Testis (tissue), 3 donors: ENCODE results near the gene FATE1. TPM values are rescaled to one million over a fixed set of nuclear protein-coding genes. Genes with fewer than 3 reads are reported as not detected.

Experiments
- DNase-seq: peaks from one replicate; pipeline ENCODE4 v3.0.0-alpha.2; 2019
- H3K27ac ChIP-seq, 2 donors: fragments of 200-600 bp; sonication (generic); one replicate each; pipeline ENCODE4 v1.5.1; 2019
- H3K27me3 ChIP-seq: fragments of 200-600 bp; sonication (generic); one replicate; pipeline ENCODE4 v1.5.1; 2019
- H3K36me3 ChIP-seq: fragments of 200-600 bp; sonication (generic); one replicate; pipeline ENCODE4 v1.5.1; 2017; ENCODE audit warnings: low read depth; ENCODE audit errors: missing control alignments
- H3K4me1 ChIP-seq: fragments of 200-600 bp; sonication (generic); one replicate; pipeline ENCODE4 v1.5.1; 2019
- H3K4me3 ChIP-seq, 2 donors: fragments of 200-600 bp; sonication (generic); one replicate each; pipeline ENCODE4 v1.5.1; 2017 to 2019
- H3K9me3 ChIP-seq: fragments of 200-600 bp; sonication (generic); one replicate; pipeline ENCODE4 v1.5.1; 2017
- CTCF ChIP-seq, 3 experiments: fragments of 450-650 bp in 2 of 3; fragments of 200-600 bp in 1 of 3; sonication (generic) in 1 of 3; IDR thresholded peaks; one replicate each; pipeline ENCODE4 v1.5.1; 2016 to 2019; ENCODE audit warnings: antibody characterized with exemption in 3 of 3, mild to moderate bottlenecking in 2 of 3, moderate library complexity in 1 of 3
- POLR2A ChIP-seq: fragments of 450-650 bp; IDR thresholded peaks from one replicate; pipeline ENCODE4 v1.6.1; 2017; ENCODE audit warnings: antibody characterized with exemption, mild to moderate bottlenecking, moderate library complexity
- WGBS, 2 donors: methylation state at CpG; one replicate each; pipeline ENCODE4 v1.1.5; 2018; 5-methylcytosine and 5-hydroxymethylcytosine counted together
- intact Hi-C: fragments of 100-400 bp; cut with DNase I; formaldehyde crosslinking; loops from one replicate; pipeline ENCODE4 v1.15.1; 2023; ENCODE audit warnings: low total_unique reads
- polyA plus RNA-seq: library from polyadenylated mRNA; stranded (reverse); fragments of 350-450 nt; fragmentation: Illumina TruSeq; extraction: RNeasy Lipid Tissue Mini Kit (QIAGEN cat#74804); gene quantifications from one replicate; pipeline ENCODE4 v1.2.3, GENCODE V29; 2014; ENCODE audit warnings: low read depth, low replicate concordance; ENCODE audit not compliant: insufficient read depth
- total RNA-seq, 2 donors: library from RNA; depleted of rRNA; stranded (reverse); fragments of >200 nt; gene quantifications; one replicate each; pipeline ENCODE4 v1.2.3, GENCODE V29; 2016

The FATE1 gene
- total and polyA plus RNA-seq, 3 donors from 2014 or later: 482 to 1,316 (median 890) TPM

GRCh38 chrX:151702741-151703340 lies 13.0 kb upstream of the FATE1 start:
- DNase-seq: no peak
- Histone ChIP-seq H3K9me3 (no peaks in the 10 kb centered on the region), H3K27ac (no peak overlapping the region), H3K36me3 (no peaks in the 10 kb centered on the region), H3K27me3 (no peaks in the 10 kb centered on the region), H3K4me3 (no peak overlapping the region), H3K4me1 (no peaks in the 10 kb centered on the region)
- intact Hi-C loops: no loop called here
- TF ChIP-seq CTCF (IDR thresholded peaks at IDR 0.05) (no peak), POLR2A (no peak)
- WGBS, 2 donors: 65 to 69% methylated on average over 5 to 7 of the region's 7 CpGs

- 18 to 34% methylated on average over 5 to 6 of the region's 7 CpGs for WGBS, 2 donors
Observed at GRCh38 chrX:151703487-151703886, 12.3 kb upstream of the FATE1 start.

GRCh38 chrX:151704041-151704663 lies 11.7 kb upstream of the FATE1 start:
- WGBS, 2 donors: 61 to 65% methylated on average over 7 to 12 of the region's 13 CpGs
- TF ChIP-seq POLR2A (no peak), CTCF (IDR thresholded peaks at IDR 0.05) (no peak)
- intact Hi-C loops: no loop called here
- Histone ChIP-seq H3K27ac (no peak overlapping the region), H3K4me1 (no peaks in the 10 kb centered on the region), H3K36me3 (no peaks in the 10 kb centered on the region), H3K4me3 (no peak overlapping the region), H3K27me3 (no peaks in the 10 kb centered on the region), H3K9me3 (no peaks in the 10 kb centered on the region)
- no peak for DNase-seq

More at GRCh38 chrX:151703487-151703886, 12.3 kb upstream of the FATE1 start:
- DNase-seq: peak; percentile 43
- TF ChIP-seq POLR2A (no peak), CTCF (IDR thresholded peaks at IDR 0.05) (no peak)
- intact Hi-C loops: no loop called here
- no peak overlapping the region for H3K27ac ChIP-seq
- no peaks in the 10 kb centered on the region for H3K36me3 ChIP-seq
- H3K4me1 ChIP-seq: no peaks in the 10 kb centered on the region
- no peak overlapping the region for H3K4me3 ChIP-seq
- H3K27me3 ChIP-seq: no peaks in the 10 kb centered on the region
- H3K9me3 ChIP-seq: no peaks in the 10 kb centered on the region

GRCh38 chrX:151708821-151709220 lies 7.0 kb upstream of the FATE1 start:
- intact Hi-C loops: no loop called here
- H3K4me3 ChIP-seq: no peak overlapping the region
- no peaks in the 10 kb centered on the region for H3K27me3 ChIP-seq
- no peaks in the 10 kb centered on the region for H3K9me3 ChIP-seq
- DNase-seq: no peak
- no peak overlapping the region for H3K27ac ChIP-seq
- TF ChIP-seq POLR2A (no peak), CTCF (IDR thresholded peaks at IDR 0.05) (no peak)
- WGBS, 2 donors: 93 to 98% methylated on average over 5 to 7 of the region's 7 CpGs
- H3K36me3 ChIP-seq: no peaks in the 10 kb centered on the region
- no peaks in the 10 kb centered on the region for H3K4me1 ChIP-seq

GRCh38 chrX:151710457-151710856 lies 5.4 kb upstream of the FATE1 start:
- Histone ChIP-seq H3K4me3 (no peak overlapping the region), H3K27me3 (no peaks in the 10 kb centered on the region), H3K36me3 (no peaks in the 10 kb centered on the region), H3K27ac (no peak overlapping the region), H3K4me1 (no peaks in the 10 kb centered on the region), H3K9me3 (no peaks in the 10 kb centered on the region)
- 89 to 90% methylated on average over 2 of the region's 2 CpGs for WGBS, 2 donors
- DNase-seq: no peak
- intact Hi-C loops: no loop called here
- TF ChIP-seq CTCF (IDR thresholded peaks at IDR 0.05) (no peak), POLR2A (no peak)
